Thyroid gland (tissue), 4 donors: ENCODE measurements around the gene STAG2.

Experiments
- CTCF ChIP-seq, 6 experiments: fragments of 200-600 bp in 3 of 6; fragments of 450-650 bp in 3 of 6; sonication (generic) in 3 of 6; IDR thresholded peaks; one replicate each; pipeline ENCODE4 v1.5.1; 2016 to 2019; ENCODE audit warnings: antibody characterized with exemption in 6 of 6, mild to moderate bottlenecking in 2 of 6, inconsistent platforms in 1 of 6, moderate library complexity in 1 of 6
- POLR2A ChIP-seq, 2 donors: fragments of 450-650 bp; IDR thresholded peaks; one replicate each; pipeline ENCODE4 v1.6.1; 2017; ENCODE audit warnings: antibody characterized with exemption in 2 of 2, mild to moderate bottlenecking in 2 of 2, moderate library complexity in 1 of 2

- TF ChIP-seq CTCF (IDR thresholded peaks at IDR 0.05): no peak
- no peak for TF ChIP-seq POLR2A (IDR thresholded peaks at IDR 0.05)
Measured at GRCh38 chrX:124001581-124001980, 40.1 kb downstream of the STAG2 start.
